K562 (cell line): Measurements from ENCODE around the gene BUB3. TPM values are rescaled to one million over a fixed set of nuclear protein-coding genes. Genes with fewer than 3 reads are reported as not detected.

Experiments used
- CREM ChIP-seq: IDR thresholded peaks from 2 replicates; pipeline ENCODE4 v1.6.1; 2014; ENCODE audit warnings: antibody characterized with exemption, low read depth
- HMG20A ChIP-seq: fragments of 450-650 bp; formaldehyde crosslinking; conservative IDR thresholded peaks from 2 replicates; pipeline ENCODE4 v1.4.0; 2020; ENCODE audit warnings: mild to moderate bottlenecking, mixed read lengths
- RAD21 ChIP-seq, 2 experiments: fragments of 250-450 bp in 1 of 2; fragments of 450-650 bp in 1 of 2; sonication (Bioruptor Pico) in 1 of 2; formaldehyde crosslinking in 1 of 2; IDR thresholded peaks in 1 of 2; conservative IDR thresholded peaks in 1 of 2; 2 replicates each; pipeline versions ENCODE4 v1.4.0 to v1.8.0; 2020 to 2022; ENCODE audit warnings: mild to moderate bottlenecking in 2 of 2, moderate library complexity in 1 of 2
- TCF7L2 ChIP-seq: fragments of 150-350 bp; IDR thresholded peaks from 2 replicates; pipeline ENCODE4 v1.6.1; 2016; ENCODE audit warnings: low read depth, mild to moderate bottlenecking, low read length, moderate library complexity
- ZC3H11A ChIP-seq: IDR thresholded peaks from 2 replicates; pipeline ENCODE4 v1.6.1; 2012; ENCODE audit warnings: low read depth, low read length, improper control_type of control experiment
- ZNF224 ChIP-seq: sonication (generic); formaldehyde crosslinking; IDR thresholded peaks from 2 replicates; pipeline ENCODE4 v1.8.0; 2022; ENCODE audit warnings: mild to moderate bottlenecking, missing genetic modification reagents
- ZNF507 ChIP-seq: conservative IDR thresholded peaks from 2 replicates; pipeline ENCODE4 v1.6.1; 2017; ENCODE audit warnings: missing genetic modification characterization, missing compliant biosample characterization
- ZNF695 ChIP-seq: fragments of 450-650 bp; formaldehyde crosslinking; IDR thresholded peaks from 2 replicates; pipeline ENCODE4 v1.4.0; 2020; ENCODE audit warnings: mild to moderate bottlenecking, moderate library complexity
- polyA plus RNA-seq, 8 experiments: library from polyadenylated mRNA; depleted of rRNA in 4 of 8; stranded (reverse) in 5 of 8; unstranded in 3 of 8; fragments of >200 nt; fragmentation: Nextera tagmentation in 2 of 8; fragmentation: Illumina TruSeq in 1 of 8; extraction: Ambion mirVana in 2 of 8; extraction: Trizol in 1 of 8; gene quantifications; 2 replicates each; pipeline versions ENCODE4 v1.2.1 to v1.2.3, GENCODE V29; 2011 to 2014; ENCODE audit warnings: inconsistent platforms in 1 of 8, missing spikeins in 1 of 8
- total RNA-seq, 7 experiments: library from RNA; depleted of rRNA in 6 of 7; stranded (reverse); fragments of >200 nt in 6 of 7; fragmentation: Illumina TruSeq in 2 of 7; extraction: Trizol in 2 of 7; gene quantifications; 2 replicates each; pipeline versions ENCODE4 v1.2.1 to v1.2.3, GENCODE V29; 2011 to 2021; ENCODE audit warnings: low replicate concordance in 1 of 7
- TF ChIP-seq, protein P1 (sequence below), 2 experiments: fragments of 450-650 bp; formaldehyde crosslinking in 1 of 2; IDR thresholded peaks; 2 replicates each; pipeline versions ENCODE4 v1.4.0 to v1.6.1; 2014 to 2020; ENCODE audit warnings: mild to moderate bottlenecking in 2 of 2, borderline replicate concordance in 1 of 2, low read depth in 1 of 2
- TF ChIP-seq, protein P2 (sequence below): sonication (generic); formaldehyde crosslinking; IDR thresholded peaks from 2 replicates; pipeline ENCODE4 v1.8.1; 2023; ENCODE audit warnings: mild to moderate bottlenecking, missing genetic modification reagents
- TF ChIP-seq, protein P3 (sequence below), 2 experiments: IDR thresholded peaks; 2 replicates each; pipeline ENCODE4 v1.6.1; 2011; ENCODE audit warnings: borderline replicate concordance in 1 of 2, control low read depth in 1 of 2, low read depth in 1 of 2, low read length in 1 of 2, mild to moderate bottlenecking in 1 of 2, mixed read lengths in 1 of 2, moderate library complexity in 1 of 2; ENCODE audit not compliant: insufficient read depth in 1 of 2, insufficient read length in 1 of 2, poor library complexity in 1 of 2, severe bottlenecking in 1 of 2; ENCODE audit errors: extremely low read depth in 1 of 2
- TF ChIP-seq, protein P4 (sequence below): sonication (generic); formaldehyde crosslinking; IDR thresholded peaks from 2 replicates; pipeline ENCODE4 v1.8.1; 2023; ENCODE audit warnings: mild to moderate bottlenecking, missing genetic modification reagents

The BUB3 gene
- total and polyA plus RNA-seq, 9 of the 15 experiments (the other 6 are each of a cell fraction or from before 2014, with no cell fraction given) = 167 to 761 (median 225) TPM

DNA sequence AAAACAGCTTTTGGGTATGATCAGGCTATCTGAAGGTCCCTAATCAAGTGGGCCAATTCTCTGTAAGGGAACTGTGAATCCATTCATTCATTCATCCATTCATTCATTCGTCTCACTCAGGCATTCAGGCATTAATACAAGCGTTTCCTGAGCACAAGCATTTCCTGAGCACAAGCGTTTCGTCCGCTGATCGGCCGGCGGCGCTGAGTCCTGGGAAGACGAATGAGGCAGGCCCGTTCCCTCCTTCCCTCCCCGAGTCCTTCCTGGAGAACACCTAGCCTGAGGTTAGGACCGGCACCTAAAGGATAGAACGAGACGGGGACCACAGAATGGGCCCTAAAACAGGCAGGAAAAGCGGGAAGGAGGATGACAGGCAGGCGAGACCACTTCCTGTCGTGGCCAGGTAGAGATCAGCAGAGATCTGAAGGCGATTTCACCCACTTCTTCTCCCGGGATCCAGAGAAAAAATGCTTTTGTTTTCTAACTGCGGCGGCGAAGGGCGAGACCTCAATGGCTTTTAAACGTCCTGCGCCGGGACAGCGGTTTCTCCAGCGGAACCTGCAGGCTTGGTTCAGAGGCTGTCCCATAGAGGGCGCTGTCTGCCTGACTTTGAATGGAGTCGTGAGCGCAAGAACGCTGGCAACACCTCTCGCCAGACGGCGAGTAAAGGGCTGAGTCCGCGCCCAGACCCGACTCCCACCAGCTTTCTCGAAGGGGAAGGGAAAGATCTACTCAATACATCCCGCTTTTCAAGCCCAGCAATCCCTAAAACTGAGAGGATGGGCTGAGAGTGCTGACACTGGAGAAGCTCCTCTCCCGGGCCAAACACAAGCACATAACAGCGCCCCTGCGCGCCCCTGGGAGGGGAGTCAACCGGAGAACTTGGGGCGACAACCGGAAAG, 21.4 kb upstream of the BUB3 start (continued):
- TF ChIP-seq, protein P1, sequence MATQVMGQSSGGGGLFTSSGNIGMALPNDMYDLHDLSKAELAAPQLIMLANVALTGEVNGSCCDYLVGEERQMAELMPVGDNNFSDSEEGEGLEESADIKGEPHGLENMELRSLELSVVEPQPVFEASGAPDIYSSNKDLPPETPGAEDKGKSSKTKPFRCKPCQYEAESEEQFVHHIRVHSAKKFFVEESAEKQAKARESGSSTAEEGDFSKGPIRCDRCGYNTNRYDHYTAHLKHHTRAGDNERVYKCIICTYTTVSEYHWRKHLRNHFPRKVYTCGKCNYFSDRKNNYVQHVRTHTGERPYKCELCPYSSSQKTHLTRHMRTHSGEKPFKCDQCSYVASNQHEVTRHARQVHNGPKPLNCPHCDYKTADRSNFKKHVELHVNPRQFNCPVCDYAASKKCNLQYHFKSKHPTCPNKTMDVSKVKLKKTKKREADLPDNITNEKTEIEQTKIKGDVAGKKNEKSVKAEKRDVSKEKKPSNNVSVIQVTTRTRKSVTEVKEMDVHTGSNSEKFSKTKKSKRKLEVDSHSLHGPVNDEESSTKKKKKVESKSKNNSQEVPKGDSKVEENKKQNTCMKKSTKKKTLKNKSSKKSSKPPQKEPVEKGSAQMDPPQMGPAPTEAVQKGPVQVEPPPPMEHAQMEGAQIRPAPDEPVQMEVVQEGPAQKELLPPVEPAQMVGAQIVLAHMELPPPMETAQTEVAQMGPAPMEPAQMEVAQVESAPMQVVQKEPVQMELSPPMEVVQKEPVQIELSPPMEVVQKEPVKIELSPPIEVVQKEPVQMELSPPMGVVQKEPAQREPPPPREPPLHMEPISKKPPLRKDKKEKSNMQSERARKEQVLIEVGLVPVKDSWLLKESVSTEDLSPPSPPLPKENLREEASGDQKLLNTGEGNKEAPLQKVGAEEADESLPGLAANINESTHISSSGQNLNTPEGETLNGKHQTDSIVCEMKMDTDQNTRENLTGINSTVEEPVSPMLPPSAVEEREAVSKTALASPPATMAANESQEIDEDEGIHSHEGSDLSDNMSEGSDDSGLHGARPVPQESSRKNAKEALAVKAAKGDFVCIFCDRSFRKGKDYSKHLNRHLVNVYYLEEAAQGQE (IDR thresholded peaks at IDR 0.05; ENCODE audit: borderline replicate concordance) = peak; percentile 66; the same call in 1 of the 2 replicates
- TF ChIP-seq, protein P1 (CRISPR knock-in tag; IDR thresholded peaks at IDR 0.05; ENCODE audit: low read depth) = no peak
- TF ChIP-seq, protein P2, sequence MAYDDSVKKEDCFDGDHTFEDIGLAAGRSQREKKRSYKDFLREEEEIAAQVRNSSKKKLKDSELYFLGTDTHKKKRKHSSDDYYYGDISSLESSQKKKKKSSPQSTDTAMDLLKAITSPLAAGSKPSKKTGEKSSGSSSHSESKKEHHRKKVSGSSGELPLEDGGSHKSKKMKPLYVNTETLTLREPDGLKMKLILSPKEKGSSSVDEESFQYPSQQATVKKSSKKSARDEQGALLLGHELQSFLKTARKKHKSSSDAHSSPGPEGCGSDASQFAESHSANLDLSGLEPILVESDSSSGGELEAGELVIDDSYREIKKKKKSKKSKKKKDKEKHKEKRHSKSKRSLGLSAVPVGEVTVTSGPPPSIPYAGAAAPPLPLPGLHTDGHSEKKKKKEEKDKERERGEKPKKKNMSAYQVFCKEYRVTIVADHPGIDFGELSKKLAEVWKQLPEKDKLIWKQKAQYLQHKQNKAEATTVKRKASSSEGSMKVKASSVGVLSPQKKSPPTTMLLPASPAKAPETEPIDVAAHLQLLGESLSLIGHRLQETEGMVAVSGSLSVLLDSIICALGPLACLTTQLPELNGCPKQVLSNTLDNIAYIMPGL = no peak
- TF ChIP-seq ZNF224 (CRISPR knock-in tag) (no peak), ZNF507 (no peak), ZNF695 (CRISPR knock-in tag) (no peak), TCF7L2 (no peak), CREM (no peak), RAD21 (CRISPR knock-in tag; conservative IDR thresholded peaks at IDR 0.05 in 1 of 2, IDR thresholded peaks at IDR 0.05 in 1 of 2) (peak; percentile 63 to 81), HMG20A (CRISPR knock-in tag) (no peak), ZC3H11A (no peak)
- TF ChIP-seq, protein P3, sequence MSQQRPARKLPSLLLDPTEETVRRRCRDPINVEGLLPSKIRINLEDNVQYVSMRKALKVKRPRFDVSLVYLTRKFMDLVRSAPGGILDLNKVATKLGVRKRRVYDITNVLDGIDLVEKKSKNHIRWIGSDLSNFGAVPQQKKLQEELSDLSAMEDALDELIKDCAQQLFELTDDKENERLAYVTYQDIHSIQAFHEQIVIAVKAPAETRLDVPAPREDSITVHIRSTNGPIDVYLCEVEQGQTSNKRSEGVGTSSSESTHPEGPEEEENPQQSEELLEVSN (IDR thresholded peaks at IDR 0.05; ENCODE audit: borderline replicate concordance in 1 of 2, extremely low read depth in 1 of 2, insufficient read depth in 1 of 2, insufficient read length in 1 of 2, low read depth in 1 of 2, low read length in 1 of 2, poor library complexity in 1 of 2, severe bottlenecking in 1 of 2) = peak in 1 of 2 experiments; percentile 10
- TF ChIP-seq, protein P4, sequence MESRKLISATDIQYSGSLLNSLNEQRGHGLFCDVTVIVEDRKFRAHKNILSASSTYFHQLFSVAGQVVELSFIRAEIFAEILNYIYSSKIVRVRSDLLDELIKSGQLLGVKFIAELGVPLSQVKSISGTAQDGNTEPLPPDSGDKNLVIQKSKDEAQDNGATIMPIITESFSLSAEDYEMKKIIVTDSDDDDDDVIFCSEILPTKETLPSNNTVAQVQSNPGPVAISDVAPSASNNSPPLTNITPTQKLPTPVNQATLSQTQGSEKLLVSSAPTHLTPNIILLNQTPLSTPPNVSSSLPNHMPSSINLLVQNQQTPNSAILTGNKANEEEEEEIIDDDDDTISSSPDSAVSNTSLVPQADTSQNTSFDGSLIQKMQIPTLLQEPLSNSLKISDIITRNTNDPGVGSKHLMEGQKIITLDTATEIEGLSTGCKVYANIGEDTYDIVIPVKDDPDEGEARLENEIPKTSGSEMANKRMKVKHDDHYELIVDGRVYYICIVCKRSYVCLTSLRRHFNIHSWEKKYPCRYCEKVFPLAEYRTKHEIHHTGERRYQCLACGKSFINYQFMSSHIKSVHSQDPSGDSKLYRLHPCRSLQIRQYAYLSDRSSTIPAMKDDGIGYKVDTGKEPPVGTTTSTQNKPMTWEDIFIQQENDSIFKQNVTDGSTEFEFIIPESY (CRISPR knock-in tag) = peak; percentile 98
